LNCaP clone FGC (cell line): ENCODE data around the gene SYT2.
"Not testable (repeated sequence)": the region's sequence is repeated elsewhere in the genome, so short reads cannot be mapped to it uniquely, and the experiment has no call there.

Source experiments
- DNase-seq: peaks from one replicate; pipeline ENCODE4 v3.0.0-alpha.2; 2011; ENCODE audit warnings: low read depth
- H3K4me3 ChIP-seq: 2 replicates; pipeline ENCODE4 v1.5.1; 2011; ENCODE audit warnings: mild to moderate bottlenecking, low read depth, low read length, control low read depth
- TF ChIP-seq, protein P1 (sequence below): IDR thresholded peaks from 2 replicates; pipeline ENCODE4 v1.5.1; 2012; ENCODE audit warnings: mild to moderate bottlenecking; ENCODE audit not compliant: control insufficient read depth, insufficient read depth; ENCODE audit errors: extremely low read depth

SYT2 gene

GRCh38 chr1:202622388-202622787, 87.9 kb downstream of the SYT2 start:
- DNase-seq = no peak
- no peak overlapping the region for H3K4me3 ChIP-seq
- TF ChIP-seq, protein P1, sequence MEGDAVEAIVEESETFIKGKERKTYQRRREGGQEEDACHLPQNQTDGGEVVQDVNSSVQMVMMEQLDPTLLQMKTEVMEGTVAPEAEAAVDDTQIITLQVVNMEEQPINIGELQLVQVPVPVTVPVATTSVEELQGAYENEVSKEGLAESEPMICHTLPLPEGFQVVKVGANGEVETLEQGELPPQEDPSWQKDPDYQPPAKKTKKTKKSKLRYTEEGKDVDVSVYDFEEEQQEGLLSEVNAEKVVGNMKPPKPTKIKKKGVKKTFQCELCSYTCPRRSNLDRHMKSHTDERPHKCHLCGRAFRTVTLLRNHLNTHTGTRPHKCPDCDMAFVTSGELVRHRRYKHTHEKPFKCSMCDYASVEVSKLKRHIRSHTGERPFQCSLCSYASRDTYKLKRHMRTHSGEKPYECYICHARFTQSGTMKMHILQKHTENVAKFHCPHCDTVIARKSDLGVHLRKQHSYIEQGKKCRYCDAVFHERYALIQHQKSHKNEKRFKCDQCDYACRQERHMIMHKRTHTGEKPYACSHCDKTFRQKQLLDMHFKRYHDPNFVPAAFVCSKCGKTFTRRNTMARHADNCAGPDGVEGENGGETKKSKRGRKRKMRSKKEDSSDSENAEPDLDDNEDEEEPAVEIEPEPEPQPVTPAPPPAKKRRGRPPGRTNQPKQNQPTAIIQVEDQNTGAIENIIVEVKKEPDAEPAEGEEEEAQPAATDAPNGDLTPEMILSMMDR = no peak

- no peak overlapping the region for H3K4me3 ChIP-seq
- TF ChIP-seq, protein P1 = no peak
- no peak for DNase-seq
Observed at GRCh38 chr1:202621446-202621845, 88.8 kb downstream of the SYT2 start.

GRCh38 chr1:202620036-202620435, 90.2 kb downstream of the SYT2 start:
- not testable (repeated sequence) for DNase-seq, H3K4me3 ChIP-seq

GRCh38 chr1:202619505-202619904, 90.7 kb downstream of the SYT2 start:
- H3K4me3 ChIP-seq = no peak overlapping the region
- no peak for DNase-seq
- TF ChIP-seq, protein P1 = no peak

DNA sequence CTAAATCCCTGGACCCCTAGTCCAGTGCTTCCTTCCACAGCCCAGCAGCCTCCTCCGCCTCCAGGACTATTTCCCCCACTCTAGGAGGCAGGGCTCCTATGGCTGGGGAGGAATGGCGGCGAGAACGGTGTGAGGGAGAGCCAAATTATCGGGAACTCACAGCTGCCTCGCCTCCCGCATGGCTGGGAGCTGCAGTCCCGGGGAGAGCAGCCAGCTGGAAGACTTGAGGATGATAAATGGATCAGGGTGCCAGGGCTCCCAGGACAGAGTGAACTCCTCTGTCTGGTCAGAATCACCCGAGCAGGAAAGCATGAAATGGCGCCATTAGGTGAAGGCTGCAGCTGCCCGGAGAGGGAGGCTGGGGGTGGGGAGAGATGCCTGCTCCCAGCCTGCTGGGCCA, 91.2 kb downstream of the SYT2 start:
- not testable (repeated sequence) for H3K4me3 ChIP-seq, DNase-seq

DNA sequence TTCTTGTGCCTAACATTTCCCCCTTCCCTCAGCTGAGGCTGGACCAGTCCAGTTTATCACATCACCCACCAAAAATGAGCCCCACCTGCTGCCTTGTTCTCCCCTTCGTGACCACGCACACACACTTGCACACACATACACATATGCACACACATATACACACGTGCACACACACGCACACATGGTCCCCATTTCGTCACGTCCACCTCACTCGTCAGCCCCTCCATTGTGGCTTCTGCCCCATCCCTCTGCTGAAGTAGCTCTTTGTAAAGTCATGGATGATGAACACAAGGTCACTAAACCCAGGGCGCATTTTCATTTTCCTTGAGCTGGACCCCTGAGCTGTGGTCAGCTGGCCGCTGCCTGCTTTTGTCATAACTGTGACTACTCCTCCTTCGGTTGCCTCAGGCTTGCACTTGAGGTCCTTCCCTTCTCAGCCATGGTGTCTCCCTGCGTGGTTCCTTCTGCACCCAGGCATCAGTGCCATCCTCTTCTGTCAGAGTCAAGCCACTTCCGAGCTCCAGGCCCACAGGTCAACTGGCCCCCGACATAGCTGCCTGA, 93.8 kb downstream of the SYT2 start:
- no peak for DNase-seq
- H3K4me3 ChIP-seq = no peak overlapping the region
- TF ChIP-seq, protein P1 = no peak

DNA sequence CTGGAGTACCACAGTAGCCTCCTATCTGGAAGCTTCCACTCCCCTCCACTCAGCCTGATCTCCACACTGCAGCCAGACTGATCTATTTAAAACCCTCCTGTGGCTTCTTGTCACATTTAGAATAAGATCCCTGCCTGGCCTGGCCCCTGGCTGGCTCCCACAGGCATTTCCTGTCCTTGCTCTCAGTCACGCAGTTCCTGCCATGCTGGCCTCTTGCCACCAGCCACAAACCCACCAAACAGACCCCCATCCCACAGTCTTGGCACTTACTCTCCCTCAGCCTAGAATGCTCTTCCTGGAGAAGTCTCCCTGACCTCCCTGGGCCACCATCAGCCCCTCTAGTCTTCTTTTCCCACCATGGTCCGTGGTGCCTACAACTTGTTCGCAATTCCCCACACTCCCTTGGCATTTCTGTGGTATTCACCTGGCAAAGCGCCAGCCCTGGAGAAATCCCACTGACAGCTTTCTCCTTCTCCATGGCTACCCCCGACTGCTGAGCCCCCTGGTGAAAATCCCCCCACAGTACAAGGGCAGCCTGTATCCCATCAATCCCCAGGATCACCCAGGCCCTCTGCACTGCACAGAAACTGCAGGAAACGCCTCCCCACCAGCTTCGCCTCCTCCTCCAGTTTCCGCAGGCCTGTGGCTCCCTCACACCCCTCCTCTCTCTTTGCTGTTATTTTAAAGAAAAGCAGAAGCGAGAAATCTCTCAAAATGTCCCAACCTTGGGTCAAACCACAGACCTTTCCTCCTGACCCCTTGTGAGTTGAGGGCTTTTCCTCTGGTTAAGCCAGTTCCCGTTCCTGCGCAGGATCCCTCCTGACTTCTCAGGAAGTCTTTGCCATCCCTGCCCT, 94.5 kb downstream of the SYT2 start:
- TF ChIP-seq, protein P1 = no peak
- H3K4me3 ChIP-seq = no peak overlapping the region
- no peak for DNase-seq

GRCh38 chr1:202615208-202615500, 95.1 kb downstream of the SYT2 start:
- DNase-seq, H3K4me3 ChIP-seq: not testable (repeated sequence)
